ENCODE measurements around the gene CAND2. TPM values are rescaled to one million over a fixed set of nuclear protein-coding genes. Genes with fewer than 3 reads are reported as not detected.
A peak's percentile ranks its signal among the peaks of the same experiment; 100 is the strongest.
"Not testable (repeated sequence)": the region's sequence is repeated elsewhere in the genome, so short reads cannot be mapped to it uniquely, and the experiment has no call there.

The CAND2 gene
- total RNA-seq, 2 donors from 2014 or later = 3.6 to 6.6 TPM

GRCh38 chr3:12871404-12871983, 75.0 kb downstream of the CAND2 start:
- 64 to 65% methylated on average over 12 of the region's 12 CpGs for WGBS, 2 donors
- no peak for DNase-seq
- Histone ChIP-seq H3K27me3 (no peaks in the 10 kb centered on the region), H3K27ac (no peak overlapping the region), H3K9me3 (no peaks in the 10 kb centered on the region), H3K4me1 (peaks cover 21% of the 10 kb centered on the region), H3K4me3 (no peak overlapping the region), H3K36me3 (replicated peaks in 1 of 2; ENCODE audit: insufficient read depth in 1 of 2, low read depth in 2 of 2) (no peaks in the 10 kb centered on the region)
- ATAC-seq = no peak
- TF ChIP-seq POLR2A (IDR thresholded peaks at IDR 0.05) (no peak), CTCF (IDR thresholded peaks at IDR 0.05) (no peak)
- intact Hi-C loops (cut with DNase I) = no loop called here

- intact Hi-C loops (cut with DNase I) = no loop called here
- DNase-seq = peak; percentile 40 to 73 (median 72)
Observed at GRCh38 chr3:12875857-12876836, 79.7 kb downstream of the CAND2 start.

GRCh38 chr3:12877040-12877439, 80.6 kb downstream of the CAND2 start:
- H3K27ac ChIP-seq = no peak overlapping the region
- TF ChIP-seq POLR2A (IDR thresholded peaks at IDR 0.05) (no peak), CTCF (IDR thresholded peaks at IDR 0.05) (no peak)
- ATAC-seq (no peak), DNase-seq (no peak)
- no peaks in the 10 kb centered on the region for H3K27me3 ChIP-seq
- 90 to 92% methylated on average over 5 to 7 of the region's 7 CpGs for WGBS, 2 donors
- H3K36me3 ChIP-seq (replicated peaks in 1 of 2; ENCODE audit: insufficient read depth in 1 of 2, low read depth in 2 of 2) = no peaks in the 10 kb centered on the region
- H3K4me1 ChIP-seq = peaks cover 21% of the 10 kb centered on the region
- H3K9me3 ChIP-seq = no peaks in the 10 kb centered on the region
- H3K4me3 ChIP-seq = no peak overlapping the region
- intact Hi-C loops (cut with DNase I) = no loop called here

More at GRCh38 chr3:12875857-12876836, 79.7 kb downstream of the CAND2 start:
- Histone ChIP-seq H3K27ac (no peak overlapping the region), H3K4me3 (no peak overlapping the region), H3K4me1 (peaks cover 21% of the 10 kb centered on the region), H3K27me3 (no peaks in the 10 kb centered on the region), H3K9me3 (no peaks in the 10 kb centered on the region), H3K36me3 (replicated peaks in 1 of 2; ENCODE audit: insufficient read depth in 1 of 2, low read depth in 2 of 2) (no peaks in the 10 kb centered on the region)
- WGBS, 2 donors = 23% methylated on average over 58 of the region's 60 CpGs; no CpG with 5 or more reads in 1 of the 2 donors
- TF ChIP-seq CTCF (IDR thresholded peaks at IDR 0.05) (peak in 3 of 7 experiments; percentile 13 to 29 (median 20)), POLR2A (IDR thresholded peaks at IDR 0.05) (no peak)
- ATAC-seq = peak; percentile 72

GRCh38 chr3:12878141-12878574, 81.7 kb downstream of the CAND2 start:
- TF ChIP-seq POLR2A (IDR thresholded peaks at IDR 0.05) = no peak
- no peak for TF ChIP-seq CTCF (IDR thresholded peaks at IDR 0.05)
- peaks cover 21% of the 10 kb centered on the region for H3K4me1 ChIP-seq
- H3K27ac ChIP-seq = no peak overlapping the region
- intact Hi-C loops (cut with DNase I) = no loop called here
- H3K27me3 ChIP-seq = no peaks in the 10 kb centered on the region
- ATAC-seq (no peak), DNase-seq (no peak)
- H3K4me3 ChIP-seq = no peak overlapping the region
- no peaks in the 10 kb centered on the region for H3K36me3 ChIP-seq (replicated peaks in 1 of 2; ENCODE audit: insufficient read depth in 1 of 2, low read depth in 2 of 2)
- 60% methylated on average over 2 of the region's 2 CpGs; no CpG with 5 or more reads in 1 of the 2 donors for WGBS, 2 donors
- no peaks in the 10 kb centered on the region for H3K9me3 ChIP-seq

- intact Hi-C loops (cut with DNase I); ATAC-seq; H3K36me3 ChIP-seq (replicated peaks in 1 of 2; ENCODE audit: insufficient read depth in 1 of 2, low read depth in 2 of 2); DNase-seq; H3K27me3 ChIP-seq; H3K27ac ChIP-seq; H3K4me3 ChIP-seq; H3K9me3 ChIP-seq: not testable (repeated sequence)
- 17 to 22% methylated on average over 2 of the region's 2 CpGs for WGBS, 2 donors
- H3K4me1 ChIP-seq = peaks cover 21% of the 10 kb centered on the region
Observed at GRCh38 chr3:12878758-12879157, 82.3 kb downstream of the CAND2 start.

Data from body of pancreas (tissue), 4 donors.